ENCODE measurements around the gene TENM4. TPM values are rescaled to one million over a fixed set of nuclear protein-coding genes. Genes with fewer than 3 reads are reported as not detected.

TENM4 gene
- total and polyA plus RNA-seq, 2 of the 8 experiments (the other 6 are each of a cell fraction or from before 2014, with no cell fraction given) = 3.5 to 7.2 TPM

GRCh38 chr11:79150320-79150719 lies 290.5 kb downstream of the TENM4 start:
- FAIRE-seq (no peak), DNase-seq (ENCODE audit: low read depth in 1 of 2, low spot score in 2 of 2) (no peak)
- H3K18ac ChIP-seq (ENCODE audit: extremely low read depth, low read length) = no peak overlapping the region
- TF ChIP-seq, protein P1, sequence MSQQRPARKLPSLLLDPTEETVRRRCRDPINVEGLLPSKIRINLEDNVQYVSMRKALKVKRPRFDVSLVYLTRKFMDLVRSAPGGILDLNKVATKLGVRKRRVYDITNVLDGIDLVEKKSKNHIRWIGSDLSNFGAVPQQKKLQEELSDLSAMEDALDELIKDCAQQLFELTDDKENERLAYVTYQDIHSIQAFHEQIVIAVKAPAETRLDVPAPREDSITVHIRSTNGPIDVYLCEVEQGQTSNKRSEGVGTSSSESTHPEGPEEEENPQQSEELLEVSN (IDR thresholded peaks at IDR 0.05) = no peak
- TF ChIP-seq BACH1 (IDR thresholded peaks at IDR 0.05; ENCODE audit: low read length) (no peak), CTBP2 (IDR thresholded peaks at IDR 0.05; ENCODE audit: borderline replicate concordance, insufficient read depth, insufficient read length, low read length) (no peak)
- H2AK5ac ChIP-seq (ENCODE audit: low read depth, low read length) = no peak overlapping the region
- H3K9ac ChIP-seq (replicated peaks in 1 of 4; ENCODE audit: extremely low read depth in 1 of 4, low read depth in 3 of 4, low read length in 3 of 4) = no peak overlapping the region
- no peak overlapping the region for H3K56ac ChIP-seq (replicated peaks; ENCODE audit: insufficient read length, low read depth, low read length)
- no peaks in the 10 kb centered on the region for H3K4me1 ChIP-seq (replicated peaks in 1 of 4; ENCODE audit: control insufficient read depth in 3 of 4, insufficient read depth in 4 of 4, low read length in 3 of 4)
- H3K27ac ChIP-seq (ENCODE audit: low read depth, low read length) = no peak overlapping the region
- H4K91ac ChIP-seq (replicated peaks; ENCODE audit: insufficient read length, low read length) = no peak overlapping the region
- no peak overlapping the region for H4K5ac ChIP-seq (ENCODE audit: insufficient read length, low read depth, low read length)
- ChIA-PET CTCF (ENCODE audit: partially characterized antibody) (interaction anchor here (1.0 kb wide), 1 partner anchor 50 kb away, joined by 3 read pairs; no protein-coding TSS in a partner anchor), POLR2A (ENCODE audit: partially characterized antibody) (no interaction called here)
- no peak overlapping the region for H2BK12ac ChIP-seq (ENCODE audit: low read depth, low read length)
- H3K36me3 ChIP-seq (ENCODE audit: control insufficient read depth in 2 of 4, insufficient read depth in 4 of 4, low read length in 3 of 4) = no peaks in the 10 kb centered on the region
- H3K23ac ChIP-seq (ENCODE audit: insufficient read length) = no peak overlapping the region
- no peak overlapping the region for H3K4ac ChIP-seq (replicated peaks; ENCODE audit: insufficient read length, low read depth, low read length)
- no peak overlapping the region for H4K8ac ChIP-seq (ENCODE audit: extremely low read depth, insufficient read depth, low read length)
- H2BK15ac ChIP-seq (ENCODE audit: low read length) = no peak overlapping the region
- H3K4me3 ChIP-seq (ENCODE audit: extremely low read depth in 1 of 4, insufficient read depth in 2 of 4, low read depth in 3 of 4, low read length in 4 of 4) = no peak overlapping the region
- H2BK5ac ChIP-seq (ENCODE audit: low read depth, low read length) = no peak overlapping the region
- H3K4me2 ChIP-seq (ENCODE audit: insufficient read depth in 1 of 2, low read depth in 2 of 2, low read length in 2 of 2) = no peak overlapping the region
- H2BK20ac ChIP-seq (ENCODE audit: low read length) = no peak overlapping the region
- no peaks in the 10 kb centered on the region for H3K79me2 ChIP-seq (ENCODE audit: control insufficient read depth in 1 of 2, insufficient read depth in 2 of 2, low read length in 2 of 2)
- 89% methylated on average over 1 of the region's 1 CpG; no CpG with 5 or more reads in 1 of the 2 experiments for WGBS, 2 experiments (ENCODE audit: extremely low coverage in 1 of 2, insufficient coverage in 1 of 2, insufficient read length in 1 of 2, insufficient replicate concordance in 2 of 2, low coverage in 1 of 2, low lambda C conversion rate in 2 of 2, missing lambda C conversion rate in 1 of 2)
- no peak overlapping the region for H3K14ac ChIP-seq (ENCODE audit: insufficient read length)
- H2BK120ac ChIP-seq (replicated peaks; ENCODE audit: low read depth, low read length) = no peak overlapping the region
- no peaks in the 10 kb centered on the region for H3K23me2 ChIP-seq (ENCODE audit: low read depth, low read length)
- H3K79me1 ChIP-seq (ENCODE audit: low read depth, low read length) = no peaks in the 10 kb centered on the region; the same call in 1 of the 2 replicates
- no peaks in the 10 kb centered on the region for H4K20me1 ChIP-seq (replicated peaks in 1 of 2; ENCODE audit: control insufficient read depth in 1 of 2, insufficient read depth in 2 of 2, low read length in 2 of 2)
- no peak overlapping the region for H2AFZ ChIP-seq (ENCODE audit: low read length)
- H3K27me3 ChIP-seq (replicated peaks in 1 of 4; ENCODE audit: control insufficient read depth in 3 of 4, extremely low read depth in 1 of 4, insufficient read depth in 3 of 4, low read length in 3 of 4) = no peaks in the 10 kb centered on the region
- H3K9me3 ChIP-seq (ENCODE audit: insufficient read depth in 2 of 2, low read depth in 1 of 2, low read length in 1 of 2) = no peaks in the 10 kb centered on the region
